HG03097 (cell line): ENCODE data around the gene PDE8B.

Experiments
- ATAC-seq: cut with Tn5 transposase; IDR thresholded peaks from one replicate; pipeline ENCODE4 v1.9.1; 2021; ENCODE audit not compliant: unreplicated experiment, low FRiP score

The PDE8B gene, protein sequence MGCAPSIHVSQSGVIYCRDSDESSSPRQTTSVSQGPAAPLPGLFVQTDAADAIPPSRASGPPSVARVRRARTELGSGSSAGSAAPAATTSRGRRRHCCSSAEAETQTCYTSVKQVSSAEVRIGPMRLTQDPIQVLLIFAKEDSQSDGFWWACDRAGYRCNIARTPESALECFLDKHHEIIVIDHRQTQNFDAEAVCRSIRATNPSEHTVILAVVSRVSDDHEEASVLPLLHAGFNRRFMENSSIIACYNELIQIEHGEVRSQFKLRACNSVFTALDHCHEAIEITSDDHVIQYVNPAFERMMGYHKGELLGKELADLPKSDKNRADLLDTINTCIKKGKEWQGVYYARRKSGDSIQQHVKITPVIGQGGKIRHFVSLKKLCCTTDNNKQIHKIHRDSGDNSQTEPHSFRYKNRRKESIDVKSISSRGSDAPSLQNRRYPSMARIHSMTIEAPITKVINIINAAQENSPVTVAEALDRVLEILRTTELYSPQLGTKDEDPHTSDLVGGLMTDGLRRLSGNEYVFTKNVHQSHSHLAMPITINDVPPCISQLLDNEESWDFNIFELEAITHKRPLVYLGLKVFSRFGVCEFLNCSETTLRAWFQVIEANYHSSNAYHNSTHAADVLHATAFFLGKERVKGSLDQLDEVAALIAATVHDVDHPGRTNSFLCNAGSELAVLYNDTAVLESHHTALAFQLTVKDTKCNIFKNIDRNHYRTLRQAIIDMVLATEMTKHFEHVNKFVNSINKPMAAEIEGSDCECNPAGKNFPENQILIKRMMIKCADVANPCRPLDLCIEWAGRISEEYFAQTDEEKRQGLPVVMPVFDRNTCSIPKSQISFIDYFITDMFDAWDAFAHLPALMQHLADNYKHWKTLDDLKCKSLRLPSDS

DNA sequence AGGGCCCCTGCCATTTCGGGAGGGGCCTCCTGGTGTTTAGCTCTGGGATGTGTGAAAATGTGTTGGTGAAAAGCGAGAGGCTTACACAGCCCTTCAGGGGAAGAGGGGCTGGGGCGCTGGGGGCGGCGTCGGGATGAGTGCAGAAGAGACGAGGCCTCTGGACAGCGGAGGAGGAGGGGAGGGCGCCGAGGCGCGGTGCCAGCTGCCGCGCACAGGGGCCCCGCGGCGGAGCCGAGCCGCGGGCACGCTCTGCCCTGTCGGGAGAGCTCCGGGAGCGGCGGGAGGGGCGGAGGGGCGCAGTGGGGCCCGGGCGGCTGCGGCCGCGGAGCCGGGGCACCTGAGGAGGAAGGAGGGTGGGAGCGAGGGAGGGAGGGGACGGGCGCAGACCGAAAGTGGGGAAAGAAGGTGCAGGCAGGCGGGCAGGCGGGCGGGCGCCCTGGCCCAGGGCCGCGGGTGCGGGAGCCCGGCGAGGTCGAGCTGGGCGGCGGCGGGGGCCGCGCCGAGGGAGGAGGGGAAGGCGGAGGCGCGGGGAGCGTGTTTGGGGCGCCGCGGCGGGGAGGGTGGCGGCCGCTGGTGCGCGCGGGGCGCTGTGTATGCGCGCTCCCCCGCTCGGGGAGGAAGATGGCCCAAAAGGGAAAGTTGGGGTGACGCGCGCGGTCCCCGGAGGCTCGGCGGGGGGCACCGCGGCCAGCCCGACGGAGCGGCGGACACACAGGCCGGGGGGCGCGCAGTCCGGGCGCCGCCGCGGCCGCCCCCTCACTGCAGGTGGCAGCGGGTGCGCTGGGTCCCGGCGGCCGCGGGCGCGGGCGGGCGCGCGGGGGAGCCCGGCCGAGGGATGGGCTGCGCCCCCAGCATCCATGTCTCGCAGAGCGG lies at the start of gene PDE8B:
TSS of gene PDE8B (plus strand) at position 590 of the 873 bp plus-strand sequence. CDS start at position 836, 246 bp downstream.
- ATAC-seq, result no peak

- ATAC-seq, result no peak
Observed at GRCh38 chr5:77163453-77163852, 47.0 kb upstream of the PDE8B start.

DNA sequence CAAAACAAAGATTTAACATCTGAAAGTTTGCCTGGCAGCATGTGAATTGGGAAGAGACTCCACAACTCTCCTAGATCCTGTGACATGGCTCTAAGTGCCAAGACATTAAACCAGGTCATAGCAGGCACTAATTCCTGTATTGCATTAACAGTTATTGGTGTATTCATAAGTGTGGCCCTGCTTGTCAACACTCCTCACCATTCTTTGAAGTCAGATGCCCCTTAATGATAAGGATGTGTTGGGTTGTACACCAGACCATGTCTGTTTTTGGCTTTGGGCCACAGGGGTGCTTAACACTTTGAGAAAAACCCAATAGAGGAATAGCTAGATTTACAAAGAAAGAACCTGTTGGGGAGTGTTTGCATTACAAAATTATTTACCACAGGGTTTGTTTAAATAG lies 43.4 kb upstream of the PDE8B start:
- ATAC-seq, result no peak

DNA sequence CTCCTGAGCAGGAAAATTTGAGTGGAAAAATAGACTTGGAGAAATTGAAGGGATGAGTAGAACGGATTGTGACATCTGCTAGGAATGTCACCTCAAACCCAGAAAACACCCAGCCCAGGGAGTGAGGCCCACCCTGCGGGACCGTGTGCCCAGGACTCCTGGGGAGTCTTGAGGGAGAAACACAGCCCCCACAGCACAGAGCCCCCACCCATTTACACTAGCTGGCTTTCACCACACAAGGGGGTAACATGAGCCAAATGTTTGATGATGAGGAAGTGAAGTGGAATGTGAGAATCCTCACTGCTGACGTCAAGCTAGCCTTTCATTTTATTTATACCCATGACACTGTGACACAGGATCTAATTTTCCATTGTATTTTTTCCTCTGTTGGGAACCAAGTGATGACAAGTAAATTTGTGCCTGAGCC lies 42.8 kb upstream of the PDE8B start:
- no peak for ATAC-seq

DNA sequence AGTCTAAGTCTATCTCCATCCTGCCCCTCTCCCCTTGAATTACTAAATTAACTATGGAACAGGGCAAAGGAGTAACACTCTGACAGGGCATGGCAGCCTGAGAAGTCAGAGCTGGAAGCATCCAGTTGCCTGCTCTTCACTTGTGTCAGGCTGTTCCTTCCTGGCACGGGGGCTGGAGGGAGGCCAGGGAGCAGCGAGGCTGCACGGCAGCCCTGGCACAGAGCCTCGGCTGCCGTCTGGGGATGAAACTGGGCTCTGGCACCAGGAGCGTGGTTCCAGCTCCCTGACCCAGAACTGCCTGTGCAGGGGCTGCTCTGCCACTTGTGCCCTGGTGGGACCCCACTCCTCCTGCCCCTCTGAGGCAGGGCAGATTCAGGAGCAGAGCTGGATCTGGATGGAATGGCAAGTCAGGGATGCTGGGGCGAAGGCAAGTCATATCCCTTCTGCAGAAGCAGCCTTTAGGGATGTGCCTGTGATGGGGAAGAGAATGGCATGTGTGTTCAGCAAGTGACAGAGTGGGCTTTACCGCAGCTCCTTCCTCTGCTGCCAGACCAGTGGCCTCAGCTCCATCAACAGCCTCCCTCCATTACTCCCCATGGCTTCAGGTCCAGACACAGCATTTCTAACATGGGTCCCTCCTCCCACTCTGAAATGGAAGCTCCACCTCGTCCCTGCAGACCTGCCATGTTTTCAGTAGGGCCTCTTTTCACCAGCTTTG lies 42.2 kb upstream of the PDE8B start:
- ATAC-seq, result no peak

- ATAC-seq, result no peak
Observed at GRCh38 chr5:77168879-77169244, 41.6 kb upstream of the PDE8B start.

GRCh38 chr5:77170196-77170890 lies 40.1 kb upstream of the PDE8B start:
- no peak for ATAC-seq

DNA sequence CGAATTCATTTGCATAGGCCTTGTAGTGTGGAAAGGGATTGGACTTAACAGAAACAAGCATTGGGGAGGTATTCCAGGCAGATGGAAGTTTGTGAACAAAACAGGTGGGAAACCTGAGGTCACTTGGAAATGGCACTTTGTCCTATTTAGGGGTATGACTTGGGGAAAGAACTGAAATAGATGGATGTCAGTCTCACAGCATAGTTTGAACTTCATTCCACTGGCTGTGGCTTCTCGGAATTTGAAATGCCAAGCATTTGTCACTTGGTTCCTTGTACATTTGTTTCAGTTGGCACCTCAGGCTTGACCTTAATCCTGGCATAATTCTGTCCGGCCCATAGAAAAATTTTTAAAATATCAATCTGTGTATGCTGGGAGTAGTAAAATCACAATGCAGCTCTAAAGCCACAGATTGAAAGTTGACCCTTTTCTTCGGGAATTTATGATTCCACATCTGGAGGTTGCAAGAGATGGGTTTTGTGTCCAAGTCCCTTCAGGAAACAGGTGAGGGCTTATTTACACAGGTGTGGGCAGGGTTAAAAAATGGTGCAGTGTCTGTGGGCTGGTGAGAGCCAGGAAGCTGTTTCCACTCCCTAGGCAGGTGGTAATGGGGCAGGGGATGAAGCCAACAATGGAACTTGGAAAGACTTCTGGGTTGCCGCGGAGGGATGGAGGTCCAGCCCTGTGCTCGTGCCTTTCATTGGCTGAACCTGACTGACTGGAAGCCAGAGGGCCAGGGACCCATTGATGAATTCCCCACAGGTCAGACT lies 39.2 kb upstream of the PDE8B start:
- ATAC-seq, result no peak

DNA sequence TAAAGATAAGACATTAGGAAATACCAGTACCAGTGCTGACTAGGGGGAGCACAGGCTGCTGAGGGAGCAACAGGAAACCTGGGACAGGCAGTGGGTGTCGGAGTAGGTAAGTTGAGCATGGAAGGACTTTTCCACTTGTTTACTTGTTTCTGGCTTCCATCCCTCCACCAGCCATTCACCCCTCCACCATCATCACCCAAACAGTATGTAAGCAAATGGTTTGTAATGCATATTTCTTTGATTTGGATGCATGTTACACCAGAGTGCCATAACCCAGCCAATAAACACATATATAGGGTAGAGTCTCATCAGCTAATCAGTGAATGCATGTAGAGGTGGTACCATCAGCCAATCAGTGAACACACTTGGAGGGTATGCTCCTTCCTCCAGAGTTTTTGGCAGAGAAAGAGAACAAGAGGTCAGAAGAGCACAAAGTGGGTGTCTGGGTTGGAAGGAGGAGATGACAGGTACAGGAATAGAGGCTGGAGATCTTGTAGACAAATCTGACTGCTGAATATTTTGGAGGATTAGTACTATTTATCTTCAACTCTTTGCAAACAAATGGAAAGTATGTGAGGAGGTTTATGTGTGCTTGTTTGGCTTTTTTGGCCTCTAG lies 37.7 kb upstream of the PDE8B start:
- no peak for ATAC-seq

GRCh38 chr5:77174526-77174925 lies 36.0 kb upstream of the PDE8B start:
- no peak for ATAC-seq

GRCh38 chr5:77175231-77175630 lies 35.2 kb upstream of the PDE8B start:
- ATAC-seq, result no peak

DNA sequence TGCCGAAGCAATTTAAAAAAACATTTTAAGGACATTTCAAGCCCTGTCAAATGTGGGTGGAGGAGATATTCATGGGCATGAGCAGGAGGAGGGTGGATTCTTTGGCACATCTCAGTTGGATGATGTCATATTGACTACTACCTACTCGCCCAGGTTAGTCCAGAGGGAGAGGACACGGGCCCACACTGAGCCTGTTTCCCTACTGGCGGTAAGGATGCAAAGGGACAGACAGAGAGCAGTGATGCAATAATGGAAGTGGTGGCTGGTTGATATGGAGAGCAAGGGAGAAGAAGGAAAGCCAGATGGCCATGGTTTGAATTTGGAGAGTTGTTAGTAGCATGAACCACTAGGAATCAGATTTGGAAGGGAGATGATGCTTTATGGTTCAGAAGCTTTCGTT lies 34.1 kb upstream of the PDE8B start:
- ATAC-seq, result no peak

DNA sequence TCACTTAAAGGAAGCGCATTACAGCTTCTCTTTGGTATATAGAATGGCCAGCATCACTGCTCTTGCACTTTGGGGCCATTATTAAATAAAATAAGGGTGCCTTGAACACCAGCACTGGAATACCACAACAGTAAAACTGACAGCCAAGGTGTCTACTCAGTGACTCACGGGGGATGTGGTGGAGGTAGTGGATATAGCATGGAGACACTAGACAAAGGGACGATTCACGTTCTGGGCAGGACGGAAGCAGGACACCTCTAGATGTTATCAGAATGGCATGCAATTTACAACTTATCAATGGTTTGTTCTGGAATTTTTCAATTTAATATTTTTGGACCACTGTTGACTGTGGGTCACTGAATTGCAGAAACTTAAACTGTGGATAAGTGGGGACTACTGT lies 32.9 kb upstream of the PDE8B start:
- ATAC-seq, result no peak

DNA sequence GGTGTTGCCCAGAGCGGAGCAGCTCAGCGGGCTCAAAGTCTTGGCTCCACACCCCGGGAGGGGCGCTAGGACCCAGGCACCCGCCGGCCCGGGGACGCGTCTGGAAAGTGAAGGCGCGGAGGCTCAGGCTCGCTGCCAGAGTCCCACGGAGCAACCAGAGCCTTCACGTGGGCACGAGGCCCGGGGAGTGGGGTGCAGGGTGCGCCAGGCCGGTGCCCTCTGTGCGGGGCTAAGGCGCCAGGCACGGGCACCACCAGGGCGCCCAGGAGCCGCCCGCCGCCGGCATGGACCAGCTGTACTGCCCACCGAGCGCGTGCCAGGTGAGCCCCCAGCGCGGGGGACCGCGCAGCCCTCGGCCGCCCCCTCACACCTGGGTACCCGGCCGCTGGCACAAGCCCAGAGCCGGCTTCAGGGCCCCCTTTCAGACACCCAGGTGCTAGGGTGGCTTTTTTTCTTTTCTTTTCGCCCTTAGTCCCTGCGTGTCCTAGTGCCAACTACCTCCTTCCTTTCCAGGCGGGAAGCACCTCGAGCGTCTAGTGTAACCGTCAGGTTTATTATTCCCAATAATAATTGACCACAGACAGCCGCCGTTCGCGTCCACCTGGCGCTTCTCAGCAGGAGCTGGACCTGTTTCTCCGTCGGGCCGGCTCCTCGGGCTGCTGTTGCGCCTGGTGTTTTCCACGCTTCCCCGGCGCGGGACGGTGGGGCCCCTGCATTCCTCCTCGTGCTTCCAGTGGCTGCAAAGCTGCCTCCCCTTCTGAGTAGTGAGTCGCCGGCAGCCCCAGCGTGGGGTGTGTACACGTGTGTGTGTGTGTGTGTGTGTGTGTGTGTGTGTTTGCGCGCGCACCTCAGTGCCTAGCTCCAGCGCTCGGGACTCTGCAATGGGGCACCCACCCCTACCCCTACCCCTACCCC lies 30.1 kb upstream of the PDE8B start:
- ATAC-seq, result no peak

GRCh38 chr5:77181173-77181572 lies 29.3 kb upstream of the PDE8B start:
- no peak for ATAC-seq

- no peak for ATAC-seq
Observed at GRCh38 chr5:77181596-77182304, 28.7 kb upstream of the PDE8B start.

DNA sequence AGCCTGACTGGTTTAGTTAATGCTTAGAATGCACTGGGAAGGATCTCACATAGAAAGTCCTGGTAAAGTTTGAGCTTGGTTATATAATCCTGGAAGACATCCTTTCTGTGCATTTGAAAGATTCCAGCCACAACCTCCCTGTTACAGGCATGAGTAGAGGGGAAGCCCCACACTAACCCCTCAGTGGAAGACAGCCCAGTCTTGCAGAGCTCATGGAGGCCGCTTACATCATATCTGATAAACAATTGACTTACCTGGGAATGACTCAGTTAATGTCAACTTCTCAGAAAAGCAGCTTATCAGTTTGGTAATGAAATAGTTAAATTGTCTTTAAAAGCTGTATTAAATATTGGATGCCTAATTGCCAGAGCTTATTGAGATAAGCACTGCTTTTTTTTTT lies 28.1 kb upstream of the PDE8B start:
- no peak for ATAC-seq
